GM21367 (cell line): Measurements from ENCODE around the gene KIAA1217.

Source experiments
- ATAC-seq: cut with Tn5 transposase; IDR thresholded peaks from one replicate; pipeline ENCODE4 v1.9.1; 2021; ENCODE audit not compliant: unreplicated experiment

Gene KIAA1217

DNA sequence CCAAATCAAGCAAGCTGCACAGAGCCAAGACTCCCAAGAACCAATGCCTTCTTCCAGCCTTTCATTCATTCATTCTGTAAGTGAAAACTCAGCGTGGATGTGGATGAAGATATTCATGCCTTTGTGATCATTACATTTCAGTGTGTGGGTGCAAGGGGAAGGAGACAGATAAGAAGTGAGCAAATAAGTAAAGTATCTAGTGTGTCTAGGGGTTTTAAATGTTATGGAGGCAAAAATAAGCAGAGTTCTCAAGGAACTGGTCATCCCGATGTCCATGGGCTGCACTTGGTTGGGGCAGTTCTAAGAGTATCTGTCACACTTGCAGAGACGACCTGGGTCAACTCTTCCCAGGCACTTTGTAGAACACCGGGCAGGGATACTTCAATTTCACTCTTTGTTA, 149.1 kb downstream of the KIAA1217 start:
- no peak for ATAC-seq

DNA sequence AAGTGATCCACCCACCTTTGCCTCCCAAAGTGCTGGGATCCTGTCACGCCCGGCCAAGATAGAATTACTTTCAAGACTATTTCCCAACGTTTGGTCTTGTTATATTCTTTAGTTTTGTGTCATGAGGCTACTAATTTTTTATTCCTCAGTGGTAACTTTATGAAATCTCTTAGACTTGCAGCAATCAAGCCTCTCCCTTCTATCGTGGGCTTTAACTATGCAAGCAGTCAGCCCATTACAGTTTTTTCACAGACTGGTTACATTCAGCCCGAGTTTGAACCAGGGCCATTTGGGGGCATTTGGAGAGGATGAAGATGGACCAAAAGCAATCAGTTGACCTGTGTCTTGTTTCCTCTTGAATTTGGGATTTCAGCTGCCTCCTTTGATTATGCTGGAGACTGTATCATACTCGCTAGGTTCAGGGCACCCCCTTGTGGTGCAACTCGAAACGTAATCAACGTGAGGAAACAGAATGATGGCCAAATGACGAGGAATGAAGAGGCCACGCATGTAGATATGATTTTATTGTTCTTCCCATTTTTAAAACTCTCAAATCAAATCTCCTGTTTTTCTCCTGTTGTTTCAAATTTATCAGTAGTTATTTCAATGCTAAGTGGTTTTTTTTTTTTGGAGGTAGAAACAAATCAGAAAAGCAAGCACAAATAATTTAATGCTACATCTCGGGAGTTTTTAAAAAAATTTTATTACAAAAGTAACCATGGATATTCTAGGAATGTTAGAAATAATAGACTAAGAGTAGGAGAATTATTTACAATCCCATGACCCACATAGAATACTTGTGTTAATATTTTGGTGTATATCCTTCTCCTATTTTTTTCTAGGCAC, 151.6 kb downstream of the KIAA1217 start:
- peak; percentile 58 for ATAC-seq

DNA sequence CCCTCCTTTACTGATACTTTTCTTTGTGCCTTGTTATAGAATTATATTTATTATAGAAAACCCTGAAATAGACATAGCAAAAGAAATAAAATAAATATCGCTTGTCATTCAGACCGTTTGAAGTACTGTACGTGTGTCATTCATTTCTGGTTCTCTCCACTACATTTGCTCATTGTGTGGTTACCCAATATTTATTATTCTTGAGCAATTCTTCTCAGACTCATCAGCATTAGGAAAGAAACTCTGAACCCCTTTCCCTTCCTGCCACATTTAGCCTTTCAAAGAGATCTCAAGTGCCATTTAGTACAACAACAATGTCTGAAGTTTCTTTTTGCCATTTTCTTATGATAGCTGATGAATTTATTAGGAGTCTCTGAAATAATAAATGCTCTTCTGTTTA, 154.1 kb downstream of the KIAA1217 start:
- no peak for ATAC-seq

DNA sequence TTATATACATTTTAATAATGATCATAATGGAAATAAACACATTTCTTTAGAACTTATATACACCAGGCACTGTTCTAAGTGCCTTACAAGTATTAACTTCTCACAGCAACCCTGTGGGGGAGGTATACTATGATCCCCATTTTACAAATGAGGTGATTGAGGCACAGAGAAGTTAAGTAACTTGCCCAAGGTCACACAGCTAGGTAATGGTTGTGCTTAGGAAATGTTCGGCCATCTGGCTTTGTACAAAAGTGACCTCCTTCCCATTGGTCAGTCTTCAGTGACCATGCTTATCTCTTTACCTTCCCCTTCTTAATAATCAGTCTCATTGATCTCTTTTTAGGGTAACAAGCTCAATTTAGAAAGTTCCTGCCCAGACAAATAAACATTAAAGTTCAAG, 158.8 kb downstream of the KIAA1217 start:
- no peak for ATAC-seq

DNA sequence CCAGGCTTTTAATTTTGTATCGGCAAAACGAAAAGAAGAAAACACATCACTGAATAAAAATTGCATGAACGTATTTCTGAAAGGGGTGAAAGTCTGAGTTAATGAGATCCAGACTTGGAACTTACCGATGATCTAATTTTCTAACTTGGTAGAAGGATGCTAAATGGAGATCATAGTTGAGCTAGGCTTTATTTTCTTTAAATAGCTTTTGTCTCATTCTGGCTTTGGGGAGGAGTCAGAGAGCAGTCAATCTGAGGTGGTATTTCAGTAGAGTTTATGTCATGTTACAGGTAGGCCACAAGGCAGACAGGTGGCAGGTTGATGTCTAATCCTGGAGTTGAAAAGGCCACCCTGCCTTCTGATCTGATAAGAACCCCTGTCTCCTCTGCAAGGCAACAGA, 161.9 kb downstream of the KIAA1217 start:
- ATAC-seq = no peak

DNA sequence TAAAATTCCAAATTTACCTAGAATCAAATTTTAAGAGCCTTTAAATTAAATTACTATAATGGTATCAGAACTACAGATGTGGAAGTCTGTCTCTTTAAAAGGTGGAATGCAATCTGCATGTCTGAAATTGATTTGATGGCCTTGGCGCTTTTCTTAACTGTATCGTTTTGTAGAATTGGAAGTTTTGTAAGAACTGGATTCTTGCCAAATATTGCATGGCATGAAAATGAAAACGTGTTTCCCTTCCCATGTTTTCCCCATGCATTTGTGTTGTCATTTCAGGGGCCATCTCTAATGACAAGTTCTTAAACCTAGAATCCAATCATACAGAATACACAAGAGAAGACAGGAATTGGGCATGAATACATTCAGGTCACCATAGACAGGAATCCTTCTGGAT, 162.5 kb downstream of the KIAA1217 start:
- ATAC-seq = no peak

DNA sequence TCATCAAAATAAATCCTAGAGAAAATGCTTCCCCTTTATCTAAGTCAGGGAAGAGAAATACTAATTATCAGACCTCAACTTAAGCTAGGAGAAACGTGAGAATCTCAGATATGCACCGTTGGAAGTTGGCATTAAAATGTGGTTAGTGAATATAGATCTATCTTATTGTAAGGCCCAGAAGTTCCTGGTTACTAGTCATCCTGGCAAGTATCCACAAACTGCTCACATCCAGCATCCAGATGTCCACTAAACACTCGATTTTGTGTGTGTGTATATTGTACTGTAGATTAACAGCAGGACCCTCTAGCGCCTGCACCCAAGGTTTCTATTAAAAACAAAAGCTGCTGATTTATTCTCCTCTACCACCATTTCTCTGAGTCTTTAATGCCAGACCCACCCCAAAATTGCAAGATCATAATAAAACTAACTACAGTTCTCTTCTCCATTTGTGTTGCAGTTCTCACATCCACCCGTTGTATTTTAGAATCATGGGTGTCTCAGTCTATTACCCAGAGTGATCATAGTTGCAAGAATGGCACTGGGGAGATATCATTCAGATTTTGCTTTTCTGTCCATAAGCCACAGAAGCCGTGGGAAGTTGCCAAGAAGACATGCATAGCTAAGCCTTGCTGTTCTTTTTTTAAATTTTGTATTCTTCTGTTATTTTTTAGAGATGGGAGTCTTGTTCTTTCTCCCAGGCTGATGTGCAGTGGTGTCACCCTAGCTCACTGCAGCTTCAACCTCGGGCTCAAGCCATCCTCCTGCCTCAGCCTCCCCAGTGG, 165.4 kb downstream of the KIAA1217 start:
- ATAC-seq = no peak

DNA sequence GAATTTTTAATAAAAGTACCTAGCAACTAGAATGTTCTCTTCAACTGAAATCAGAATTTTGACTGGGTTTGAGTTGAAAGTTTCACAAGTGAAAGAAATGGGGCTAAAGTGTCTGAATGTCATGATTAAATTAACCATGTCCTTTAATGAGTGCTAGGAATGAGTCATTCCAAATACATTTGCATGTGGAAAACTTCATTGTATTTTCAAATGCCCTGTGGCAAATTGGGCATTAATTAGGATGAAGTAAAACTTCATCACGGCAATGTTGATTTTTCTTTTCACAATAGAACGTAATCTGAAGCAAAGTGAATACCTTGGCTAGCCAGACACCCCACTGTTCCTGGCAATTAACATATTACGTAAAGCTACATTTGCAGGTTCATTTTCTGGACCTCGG, 166.6 kb downstream of the KIAA1217 start:
- ATAC-seq = no peak

DNA sequence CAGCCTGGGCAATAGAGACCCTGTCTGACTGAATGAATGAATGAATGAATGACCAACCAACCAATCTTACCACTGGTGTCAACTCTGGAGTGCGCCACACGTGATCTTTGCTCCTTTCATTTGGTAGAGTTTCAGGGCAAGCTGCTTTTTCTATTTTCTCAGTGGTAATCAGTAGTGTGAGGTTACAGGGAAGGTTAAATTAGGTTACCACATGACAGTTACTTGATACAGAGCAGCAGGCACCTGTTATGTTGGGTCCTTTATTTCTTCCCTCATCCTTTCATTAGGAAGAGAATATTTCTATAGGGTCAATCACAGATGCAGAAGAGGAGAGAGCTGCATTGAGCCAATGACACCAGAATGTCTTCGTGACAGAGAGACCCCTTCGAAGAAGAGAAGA, 167.8 kb downstream of the KIAA1217 start:
- ATAC-seq = no peak

DNA sequence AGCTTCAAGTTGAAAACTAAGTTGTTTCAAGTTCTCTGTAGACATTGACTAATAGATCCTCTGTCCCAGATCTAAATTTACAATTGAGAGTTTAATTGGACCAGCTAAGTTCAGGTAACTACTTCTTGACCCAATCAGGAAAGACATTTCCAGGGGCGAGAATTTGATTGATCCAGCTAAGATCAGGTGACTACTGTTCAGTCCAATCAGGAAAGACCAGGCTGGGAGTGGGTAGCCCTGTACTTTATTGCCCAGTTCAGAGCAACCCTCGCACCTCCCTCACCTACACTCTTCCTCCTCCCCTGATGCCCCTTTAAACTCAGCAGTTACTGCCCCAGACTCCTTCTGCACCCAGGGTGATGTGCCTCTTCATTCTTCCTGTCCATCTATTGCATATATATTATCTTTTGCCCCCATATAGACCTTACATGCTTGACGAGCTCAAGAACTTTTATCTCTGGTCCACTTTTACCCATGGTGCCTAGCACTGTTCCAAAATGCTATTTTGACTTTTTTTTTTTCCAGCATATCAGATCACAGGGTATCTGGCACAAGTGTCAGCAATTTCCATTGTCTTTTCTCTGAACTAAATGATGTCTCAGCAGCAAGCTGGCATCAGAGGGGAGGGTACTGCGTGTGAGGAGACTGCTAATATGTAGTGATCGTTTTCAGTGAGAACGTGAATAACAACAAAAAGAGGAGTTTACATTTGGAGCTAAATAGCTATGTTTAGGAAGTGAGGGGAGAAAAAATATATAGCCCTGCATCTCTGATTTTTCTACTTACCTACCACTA, 169.4 kb downstream of the KIAA1217 start:
- ATAC-seq = no peak

DNA sequence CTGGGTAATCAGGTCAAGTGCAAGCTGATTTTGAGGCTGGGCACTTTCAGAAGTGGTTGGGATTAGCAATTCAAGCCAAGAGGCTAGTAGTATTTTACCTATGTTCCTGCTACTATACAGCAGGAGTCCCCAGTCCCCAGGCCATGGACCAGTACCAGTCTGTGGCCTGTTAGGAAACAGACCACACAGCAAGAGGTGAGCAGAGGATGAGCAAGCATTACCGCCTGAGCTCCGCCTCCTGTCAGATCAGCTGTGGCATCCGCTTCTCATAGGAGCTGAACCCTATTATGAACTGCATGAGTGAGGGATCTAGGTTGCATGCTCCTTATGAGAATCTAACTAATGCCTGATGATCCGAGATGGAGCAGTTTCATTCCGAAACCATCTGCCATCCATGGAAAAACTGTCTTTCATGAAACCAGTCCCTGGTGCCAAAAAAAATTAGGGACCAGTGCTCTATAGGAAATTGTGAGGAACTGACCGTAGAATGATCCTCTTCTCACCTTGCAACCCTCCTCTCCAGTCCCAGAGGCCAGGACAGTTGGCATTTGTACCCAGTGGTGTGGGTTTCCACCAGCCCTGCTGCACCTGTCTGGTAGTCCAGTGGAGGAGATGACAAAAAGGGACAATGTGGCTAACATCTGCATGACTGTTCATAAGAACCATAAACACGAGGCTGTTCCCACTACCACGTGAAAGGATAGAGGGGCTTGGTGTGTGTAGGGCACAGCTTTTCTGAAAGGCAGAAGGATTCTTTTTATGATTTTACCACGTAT, 172.5 kb downstream of the KIAA1217 start:
- ATAC-seq = no peak

DNA sequence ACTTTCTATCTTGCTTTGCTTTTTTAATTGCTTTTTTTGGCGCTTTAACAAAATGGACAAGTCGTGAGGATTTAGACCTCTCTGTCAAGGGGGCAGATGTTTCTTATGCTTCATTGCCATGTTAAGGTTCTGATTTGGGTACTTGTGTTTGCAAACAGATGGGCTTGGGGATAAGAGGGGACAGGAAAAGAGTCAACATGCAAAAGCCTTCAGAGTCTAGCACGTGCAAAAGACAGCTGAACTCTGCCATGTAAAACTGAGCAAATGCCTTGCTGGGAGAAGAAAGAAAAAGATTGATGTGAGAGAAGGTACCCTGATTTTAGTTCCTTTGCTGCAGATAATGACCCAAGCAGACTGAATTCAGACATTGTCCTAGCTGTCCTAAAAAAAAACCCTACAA, 173.1 kb downstream of the KIAA1217 start:
- no peak for ATAC-seq

DNA sequence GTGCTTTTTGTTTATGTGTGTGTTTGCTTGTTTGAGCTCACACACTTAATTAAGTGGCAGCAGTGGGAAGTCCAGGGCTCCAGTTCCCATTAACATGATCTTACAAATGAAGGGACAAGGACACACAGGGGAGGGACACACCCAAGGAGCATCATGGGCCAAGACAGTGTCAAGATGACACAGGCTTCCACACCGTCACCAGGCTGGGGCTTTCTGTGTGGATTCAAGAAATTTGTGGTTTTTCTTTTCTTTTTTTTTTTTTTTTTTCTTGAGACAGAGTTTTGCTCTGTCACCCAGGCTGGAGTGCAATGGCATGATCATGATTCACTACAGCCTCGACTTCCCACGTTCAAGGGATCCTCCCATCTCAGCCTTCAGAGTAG, 173.6 kb downstream of the KIAA1217 start:
- ATAC-seq = no peak

DNA sequence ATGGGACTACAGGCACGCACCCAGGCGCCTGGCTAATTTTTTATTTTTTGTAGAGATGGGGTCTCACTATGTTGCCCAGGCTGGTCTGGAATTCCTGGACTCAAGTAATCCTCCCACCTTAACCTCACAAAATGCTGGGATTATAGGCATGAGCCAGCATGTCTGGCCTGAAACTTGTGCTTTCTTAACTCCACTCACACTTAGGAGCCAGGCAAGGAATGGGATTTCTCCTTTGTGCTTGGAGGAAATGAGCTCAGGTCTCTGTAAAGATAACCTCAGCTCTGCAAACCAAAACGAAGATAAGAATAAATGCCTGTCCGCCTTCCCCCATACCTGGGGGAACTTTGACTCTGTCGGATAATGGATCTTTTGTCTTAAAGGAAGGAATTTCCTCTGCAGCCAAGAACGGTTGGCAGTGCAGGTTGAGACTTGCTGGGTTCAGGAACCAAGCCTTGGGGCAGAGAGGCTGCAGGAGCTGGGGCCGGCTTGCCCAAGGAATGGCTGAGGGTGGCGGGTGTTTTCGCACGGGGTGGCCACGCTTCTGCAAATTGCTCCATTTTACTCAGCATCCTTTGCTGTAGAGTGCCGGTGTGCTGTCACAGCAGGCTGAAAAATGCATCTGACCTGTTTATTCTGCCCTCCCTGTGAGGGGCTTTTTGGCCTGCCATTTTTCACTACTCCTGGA, 174.2 kb downstream of the KIAA1217 start:
- peak; percentile 40 for ATAC-seq

DNA sequence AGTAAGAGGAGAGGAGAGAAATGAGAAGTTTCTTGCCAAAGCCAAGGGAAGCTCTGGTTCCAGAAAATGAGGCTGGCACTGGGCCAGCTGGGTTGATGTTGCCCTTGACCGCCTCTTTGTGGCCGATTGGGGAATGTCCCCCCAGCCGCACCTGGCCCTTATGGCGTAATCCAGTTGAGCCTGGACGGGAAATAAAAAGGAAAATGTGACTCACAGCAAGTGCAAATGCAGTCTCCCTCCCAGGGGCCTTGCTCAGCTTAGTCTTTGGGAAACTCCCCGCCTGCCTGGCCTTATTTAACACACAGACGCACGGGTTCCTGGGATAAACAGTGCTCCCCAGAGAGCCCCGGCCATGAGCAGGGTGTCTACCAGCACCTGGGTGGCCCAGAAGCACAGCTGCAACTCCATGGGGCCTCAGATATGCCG, 174.8 kb downstream of the KIAA1217 start:
- peak; percentile 85 for ATAC-seq

DNA sequence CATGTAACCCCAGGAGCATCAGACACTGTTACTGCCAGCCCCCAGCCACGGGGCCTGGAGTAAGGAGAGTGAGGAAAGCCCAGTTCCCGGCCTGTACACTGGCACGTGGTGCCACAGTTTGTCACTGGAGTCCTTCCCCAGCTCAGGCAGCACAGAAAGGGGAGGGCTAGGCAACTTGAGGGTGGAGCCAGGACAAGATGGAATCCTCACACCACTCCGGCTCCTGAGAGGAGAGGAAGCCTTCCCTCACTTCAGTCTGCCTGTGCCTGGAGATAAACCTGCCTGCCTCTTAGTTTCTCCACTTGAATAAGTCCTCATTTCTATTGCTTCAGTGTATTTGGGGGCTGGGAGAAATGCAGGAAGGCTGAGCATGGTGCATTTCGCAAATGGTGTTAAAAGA, 176.0 kb downstream of the KIAA1217 start:
- no peak for ATAC-seq

DNA sequence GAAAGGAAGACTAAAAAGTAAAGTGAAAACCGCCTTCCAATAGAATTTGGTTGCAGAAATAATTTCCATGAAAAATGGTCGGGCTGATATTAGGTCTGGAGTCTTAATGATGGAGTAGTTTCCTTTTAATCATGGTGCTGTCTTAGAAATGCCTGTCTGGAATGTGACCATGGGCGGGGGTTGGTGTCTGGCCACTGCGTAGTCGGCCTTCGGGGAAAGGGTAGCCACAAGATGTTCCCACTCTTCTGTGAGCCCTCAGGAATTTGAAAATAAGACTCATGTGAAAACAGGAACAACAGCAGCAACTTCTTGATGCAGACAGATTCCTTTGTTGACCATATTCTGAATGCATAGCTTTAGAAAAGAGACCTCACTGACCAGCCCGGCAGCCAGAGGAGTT, 176.8 kb downstream of the KIAA1217 start:
- ATAC-seq = no peak

DNA sequence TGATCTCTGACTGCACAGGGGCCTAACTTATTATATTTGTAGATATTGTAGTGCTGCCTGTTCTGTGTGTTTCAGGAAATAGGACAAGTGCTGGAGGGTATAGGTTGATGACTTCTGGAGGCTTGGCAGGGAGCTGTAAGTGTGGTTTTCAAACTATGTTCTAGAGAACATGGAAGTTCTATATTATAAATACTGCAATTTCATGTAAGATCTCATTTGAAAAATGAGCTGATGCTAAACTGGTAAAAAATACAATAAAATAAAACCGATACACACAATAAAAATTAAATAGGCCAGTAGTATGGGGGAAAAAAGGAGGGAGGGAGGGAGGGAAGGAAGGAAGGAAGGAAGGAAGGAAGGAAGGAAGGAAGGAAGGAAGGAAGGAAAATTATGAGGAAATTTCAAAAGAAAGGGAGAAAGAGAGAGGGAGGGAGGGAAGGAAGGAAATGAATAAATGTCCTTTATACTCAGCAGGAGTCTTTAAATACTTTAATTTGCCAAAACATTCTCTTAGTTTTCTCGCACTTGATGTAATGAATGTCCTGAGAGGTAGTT, 181.3 kb downstream of the KIAA1217 start:
- no peak for ATAC-seq

DNA sequence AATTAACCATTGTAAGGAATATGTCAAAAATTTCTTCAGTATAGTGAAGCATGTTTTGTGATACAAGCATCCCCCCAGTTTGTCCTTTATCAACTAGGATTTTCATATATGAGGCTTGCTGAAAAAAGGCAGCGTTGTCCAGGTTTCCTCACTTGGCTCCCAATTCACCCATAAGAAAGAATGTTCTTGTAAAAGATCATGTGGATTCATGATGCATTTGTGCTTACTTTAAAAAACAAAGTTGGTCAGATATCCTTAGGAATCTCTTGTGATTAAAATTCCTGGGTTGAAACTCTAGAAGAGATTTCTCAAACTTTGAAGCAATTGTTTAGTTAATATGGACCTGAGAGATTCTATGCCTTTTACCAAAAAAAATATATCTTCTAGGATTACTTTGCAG, 181.8 kb downstream of the KIAA1217 start:
- no peak for ATAC-seq

DNA sequence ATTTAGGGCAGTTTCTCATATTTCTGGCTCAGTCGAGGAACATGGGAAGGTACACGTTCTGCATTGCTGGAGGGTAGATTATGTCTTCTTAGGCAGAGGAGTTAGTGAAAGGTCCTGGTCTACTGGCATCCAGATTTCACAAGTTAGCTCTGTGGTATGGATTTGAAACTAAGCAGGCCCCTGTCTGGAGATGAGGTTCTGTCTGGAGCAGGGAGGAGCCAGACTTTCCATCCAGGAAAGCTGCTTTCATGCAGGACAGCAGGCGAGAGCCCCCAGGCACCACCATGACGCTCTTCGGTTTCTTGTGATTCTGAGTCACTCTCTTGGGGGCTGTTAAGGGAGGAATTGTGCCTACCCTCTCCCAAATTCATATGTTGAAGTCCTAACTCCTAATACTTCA, 184.3 kb downstream of the KIAA1217 start:
- no peak for ATAC-seq
